SK-N-SH treated with all-trans-retinoic acid at 6 μM for 48 hours (cell line): ENCODE data around the gene MPPED2.

Experiments
- BACH2 ChIP-seq: fragments of 250-450 bp; sonication (Bioruptor Pico); IDR thresholded peaks from 2 replicates; pipeline ENCODE4 v1.9.0; 2021; ENCODE audit warnings: mild to moderate bottlenecking, borderline replicate concordance
- ISL1 ChIP-seq: fragments of 250-450 bp; sonication (Bioruptor Pico); IDR thresholded peaks from 2 replicates; pipeline ENCODE4 v2.1.2; 2022; ENCODE audit warnings: mild to moderate bottlenecking, moderate library complexity
- PATZ1 ChIP-seq: fragments of 250-450 bp; sonication (Bioruptor Pico); IDR thresholded peaks from 2 replicates; pipeline ENCODE4 v1.8.0; 2020; ENCODE audit warnings: mild to moderate bottlenecking, moderate library complexity, borderline replicate concordance
- RARB ChIP-seq: fragments of 250-450 bp; sonication (Bioruptor Pico); IDR thresholded peaks from 2 replicates; pipeline ENCODE4 v1.8.0; 2021; ENCODE audit warnings: mild to moderate bottlenecking, moderate library complexity
- SNAI2 ChIP-seq: fragments of 250-450 bp; sonication (Bioruptor Pico); IDR thresholded peaks from 2 replicates; pipeline ENCODE4 v1.5.0; 2020; ENCODE audit warnings: mild to moderate bottlenecking, moderate library complexity
- ZFP3 ChIP-seq: fragments of 250-450 bp; sonication (Bioruptor Pico); IDR thresholded peaks from 2 replicates; pipeline ENCODE4 v1.5.0; 2020; ENCODE audit warnings: mild to moderate bottlenecking, moderate library complexity

GRCh38 chr11:30513087-30513486 is 73.1 kb downstream of the MPPED2 start:
- TF ChIP-seq RARB (CRISPR knock-in tag): no peak
- no peak for TF ChIP-seq SNAI2
- no peak for TF ChIP-seq BACH2 (CRISPR knock-in tag)
- no peak for TF ChIP-seq ZFP3 (CRISPR knock-in tag)
- no peak for TF ChIP-seq ISL1 (CRISPR knock-in tag)
- TF ChIP-seq PATZ1 (CRISPR knock-in tag): no peak
